Endothelial cell of umbilical vein (primary cell): ENCODE measurements around the gene SESN3. TPM values are rescaled to one million over a fixed set of nuclear protein-coding genes. Genes with fewer than 3 reads are reported as not detected.
"Not testable (repeated sequence)": the region's sequence is repeated elsewhere in the genome, so short reads cannot be mapped to it uniquely, and the experiment has no call there.

Source experiments
- BruUV-seq: library from RNA; stranded (reverse); fragments of 400-500 nt; replicated peaks from 2 replicates; lab custom pipeline; 2021; lab: Mats Ljungman, UMichigan
- CTCF ChIA-PET: fragments of 300-600, 350-600 bp; sonication (Branson Sonifier 250); formaldehyde crosslinking; loops from one replicate; lab custom pipeline; 2021; ENCODE audit warnings: antibody characterized with exemption, inconsistent platforms; lab: Charles Lee
- POLR2A ChIA-PET: fragments of 300-600, 350-600 bp; sonication (Branson Sonifier 250); formaldehyde crosslinking; loops from one replicate; lab custom pipeline; 2021; ENCODE audit warnings: antibody characterized with exemption, inconsistent platforms; lab: Charles Lee
- DNase-seq: peaks from one replicate; pipeline ENCODE4 v3.0.0-alpha.2; 2011; ENCODE audit warnings: low read depth, low spot score
- FAIRE-seq: peaks from 2 replicates; lab custom pipeline; 2011; peaks lifted over from hg19 to GRCh38; lab: Jason Lieb, UNC
- H2AFZ ChIP-seq: 2 replicates; pipeline ENCODE4 v1.6.0; 2012; ENCODE audit warnings: low read depth, low read length, control low read depth, inconsistent platforms
- H3K27ac ChIP-seq: 2 replicates; pipeline ENCODE4 v1.5.1; 2011; ENCODE audit warnings: low read depth, mild to moderate bottlenecking, control low read depth, low read length, moderate library complexity; ENCODE audit not compliant: insufficient read depth
- H3K27me3 ChIP-seq, 2 experiments: 2 replicates each; pipeline versions ENCODE4 v1.6.0 to v1.6.1; 2011; ENCODE audit warnings: low read length in 2 of 2, mixed read lengths in 1 of 2; ENCODE audit not compliant: control insufficient read depth in 2 of 2, insufficient read depth in 2 of 2
- H3K36me3 ChIP-seq, 2 experiments: 2 replicates in 1 of 2; 3 replicates in 1 of 2; pipeline ENCODE4 v1.5.1; 2011; ENCODE audit warnings: low read length in 2 of 2, mild to moderate bottlenecking in 1 of 2, moderate library complexity in 1 of 2; ENCODE audit not compliant: control insufficient read depth in 2 of 2, insufficient read depth in 2 of 2; ENCODE audit errors: extremely low read depth in 1 of 2
- H3K4me1 ChIP-seq: 3 replicates; pipeline ENCODE4 v1.5.1; 2011; ENCODE audit warnings: mild to moderate bottlenecking, low read length; ENCODE audit not compliant: control insufficient read depth, insufficient read depth; ENCODE audit errors: extremely low read depth
- H3K4me2 ChIP-seq: 2 replicates; pipeline ENCODE4 v1.6.1; 2011; ENCODE audit warnings: low read length, control low read depth, mixed read lengths; ENCODE audit not compliant: insufficient read depth
- H3K4me3 ChIP-seq, 3 experiments: fragments of 200-600 bp in 1 of 3; sonication (generic), shearing (Covaris generic) in 1 of 3; replicated peaks in 1 of 3; 2 replicates each; pipeline ENCODE4 v1.5.1; 2011 to 2016; ENCODE audit warnings: control low read depth in 3 of 3, low read length in 3 of 3, mild to moderate bottlenecking in 2 of 3, inconsistent platforms in 1 of 3, low read depth in 1 of 3, moderate library complexity in 1 of 3; ENCODE audit not compliant: insufficient read depth in 1 of 3
- H3K79me2 ChIP-seq: 2 replicates; pipeline ENCODE4 v1.6.0; 2012; ENCODE audit warnings: low read length, inconsistent platforms; ENCODE audit not compliant: control insufficient read depth, insufficient read depth
- H3K9ac ChIP-seq: replicated peaks from 2 replicates; pipeline ENCODE3; 2011; ENCODE audit warnings: low read length, control low read depth; ENCODE audit not compliant: insufficient read depth; ENCODE audit errors: extremely low read depth
- H3K9me1 ChIP-seq: replicated peaks from 3 replicates; pipeline ENCODE4 v1.6.0; 2011; ENCODE audit warnings: mild to moderate bottlenecking, low read length; ENCODE audit not compliant: control insufficient read depth, insufficient read depth; ENCODE audit errors: extremely low read depth
- H3K9me3 ChIP-seq: replicated peaks from 2 replicates; pipeline ENCODE4 v1.5.1; 2012; ENCODE audit warnings: low read length, inconsistent platforms; ENCODE audit not compliant: control insufficient read depth, insufficient read depth
- H4K20me1 ChIP-seq: replicated peaks from 2 replicates; pipeline ENCODE3; 2011; ENCODE audit warnings: mild to moderate bottlenecking, low read length; ENCODE audit not compliant: control insufficient read depth, insufficient read depth; ENCODE audit errors: extremely low read depth
- CTCF ChIP-seq, 2 donors: IDR thresholded peaks; 1 replicate in 1 of 2; 2 replicates in 1 of 2; pipeline ENCODE4 v1.5.1; 2011; ENCODE audit warnings: low read length in 2 of 2, mild to moderate bottlenecking in 2 of 2, moderate library complexity in 2 of 2, control low read depth in 1 of 2, inconsistent platforms in 1 of 2, low read depth in 1 of 2; ENCODE audit not compliant: insufficient read depth in 1 of 2; ENCODE audit errors: extremely low read depth in 1 of 2
- EZH2 ChIP-seq: IDR thresholded peaks from 2 replicates; pipeline ENCODE4 v1.6.1; 2012; ENCODE audit warnings: borderline replicate concordance, low read depth, mild to moderate bottlenecking, moderate library complexity, low read length, inconsistent platforms; ENCODE audit not compliant: severe bottlenecking
- FOS ChIP-seq: IDR thresholded peaks from 2 replicates; pipeline ENCODE4 v1.6.1; 2011; ENCODE audit warnings: mild to moderate bottlenecking, low read length, moderate library complexity, borderline replicate concordance; ENCODE audit not compliant: insufficient read depth
- GATA2 ChIP-seq: IDR thresholded peaks from 2 replicates; pipeline ENCODE4 v1.7.0; 2011; ENCODE audit warnings: low read depth, mild to moderate bottlenecking, moderate library complexity, mixed read lengths, low read length; ENCODE audit not compliant: insufficient read length, insufficient read depth
- JUN ChIP-seq: IDR thresholded peaks from 2 replicates; pipeline ENCODE4 v1.6.1; 2011; ENCODE audit warnings: borderline replicate concordance, low read depth; ENCODE audit not compliant: insufficient read length, insufficient read depth
- MYC ChIP-seq: IDR thresholded peaks from one replicate; pipeline ENCODE4 v1.6.1; 2011; ENCODE audit warnings: mild to moderate bottlenecking, low read depth, low read length
- POLR2A ChIP-seq: IDR thresholded peaks from 2 replicates; pipeline ENCODE4 v1.6.1; 2012; ENCODE audit warnings: low read depth, mild to moderate bottlenecking, control low read depth, low read length
- POLR2AphosphoS5 ChIP-seq: IDR thresholded peaks from 2 replicates; pipeline ENCODE4 v1.6.1; 2012; ENCODE audit warnings: low read depth, mild to moderate bottlenecking, control low read depth, low read length, moderate library complexity; ENCODE audit not compliant: insufficient read depth
- dilution Hi-C: fragments of 300-500 bp; cut with MboI; formaldehyde crosslinking; loops from one replicate; pipeline ENCODE4 v1.15.0; 2019; ENCODE audit warnings: low sequenced_read_pairs; ENCODE audit not compliant: extremely low pct_ligation_motif_present
- intact Hi-C: fragments of 100-400 bp; cut with micrococcal nuclease; formaldehyde crosslinking; loops from one replicate; pipeline ENCODE4 v1.10.0; 2022
- polyA plus RNA-seq, 4 experiments: library from polyadenylated mRNA; depleted of rRNA in 3 of 4; stranded (reverse) in 3 of 4; unstranded in 1 of 4; fragments of >200 nt; gene quantifications; 2 replicates each; pipeline versions ENCODE4 v1.2.1 to v1.2.3, GENCODE V29; 2011 to 2012; ENCODE audit warnings: missing spikeins in 1 of 4
- total RNA-seq: library from RNA; stranded (reverse); gene quantifications from 2 replicates; pipeline ENCODE4 v1.2.3, GENCODE V29; 2021
- TF ChIP-seq, protein P1 (sequence below): IDR thresholded peaks from 2 replicates; pipeline ENCODE4 v1.6.1; 2011; ENCODE audit not compliant: insufficient read depth, insufficient read length

SESN3 gene
- total and polyA plus RNA-seq, 2 donors (not counting 3 experiments of a cell fraction or from before 2014, with no cell fraction given): 1.6 to 6.9 TPM

DNA sequence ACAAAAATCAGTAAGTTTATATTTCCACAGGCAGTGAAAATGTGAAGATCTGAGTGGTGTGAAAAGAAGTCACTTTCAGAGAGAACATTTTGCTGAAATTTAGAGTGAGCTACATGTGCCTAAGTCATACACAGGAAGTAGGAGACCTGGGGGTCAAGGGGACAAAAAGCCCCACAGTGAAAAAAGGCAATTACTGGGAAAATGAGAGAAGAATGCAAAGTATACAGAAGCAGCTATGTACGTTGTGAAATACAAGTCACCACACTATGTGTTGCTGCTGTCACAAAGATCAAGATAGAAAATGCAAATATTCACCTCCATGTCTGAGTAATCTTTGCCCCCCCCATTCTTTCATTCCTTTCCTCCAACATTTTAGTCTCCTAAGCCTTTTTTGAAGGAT lies 21.6 kb upstream of the SESN3 start:
- Histone ChIP-seq H3K36me3 (no peaks in the 10 kb centered on the region), H3K27ac (no peak overlapping the region), H3K4me3 (no peak overlapping the region), H3K27me3 (peaks cover 3 to 4% of the 10 kb centered on the region in 2 experiments), H3K4me2 (no peak overlapping the region), H4K20me1 (no peaks in the 10 kb centered on the region), H3K9me1 (no peaks in the 10 kb centered on the region), H3K9me3 (no peaks in the 10 kb centered on the region), H3K79me2 (no peaks in the 10 kb centered on the region), H3K9ac (no peak overlapping the region), H3K4me1 (no peaks in the 10 kb centered on the region), H2AFZ (no peak overlapping the region)
- TF ChIP-seq MYC (no peak), EZH2 (no peak), FOS (no peak), JUN (no peak), CTCF (IDR thresholded peaks at IDR 0.05; ENCODE audit: extremely low read depth in 1 of 2, insufficient read depth in 1 of 2, low read depth in 1 of 2, low read length in 2 of 2) (no peak), POLR2AphosphoS5 (no peak), POLR2A (no peak), GATA2 (no peak)
- TF ChIP-seq, protein P1, sequence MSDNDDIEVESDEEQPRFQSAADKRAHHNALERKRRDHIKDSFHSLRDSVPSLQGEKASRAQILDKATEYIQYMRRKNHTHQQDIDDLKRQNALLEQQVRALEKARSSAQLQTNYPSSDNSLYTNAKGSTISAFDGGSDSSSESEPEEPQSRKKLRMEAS: no peak
- DNase-seq: no peak
- BruUV-seq: no TSS peak
- dilution Hi-C loops (no loop called here), intact Hi-C loops (no loop called here)
- ChIA-PET POLR2A (no interaction called here), CTCF (interaction anchor here (0.8 kb wide), 1 partner anchor 452 kb away, joined by 3 read pairs; no protein-coding TSS in a partner anchor)
- no peak for FAIRE-seq

- DNase-seq, H3K9ac ChIP-seq, H3K9me3 ChIP-seq, H3K27ac ChIP-seq, dilution Hi-C loops, intact Hi-C loops, H3K4me2 ChIP-seq, H3K9me1 ChIP-seq, FAIRE-seq, POLR2A ChIA-PET, H3K27me3 ChIP-seq, H3K36me3 ChIP-seq, H3K4me3 ChIP-seq, BruUV-seq, H3K4me1 ChIP-seq, H2AFZ ChIP-seq, H3K79me2 ChIP-seq, CTCF ChIA-PET, H4K20me1 ChIP-seq: not testable (repeated sequence)
Observed at GRCh38 chr11:95251896-95252295, 20.9 kb upstream of the SESN3 start.
